NCI-H2029 (cell line): ENCODE data around the gene CDH13.

Source experiments
- DNase-seq: peaks from one replicate; lab custom pipeline; 2025; lab: John Stamatoyannopoulos, UW

The CDH13 gene

GRCh38 chr16:83058376-83058775 lies 431.6 kb downstream of the CDH13 start:
- no peak for DNase-seq

GRCh38 chr16:83059237-83059636 lies 432.5 kb downstream of the CDH13 start:
- no peak for DNase-seq

GRCh38 chr16:83066011-83066410 lies 439.2 kb downstream of the CDH13 start:
- no peak for DNase-seq

- no peak for DNase-seq
Observed at GRCh38 chr16:83066881-83067280, 440.1 kb downstream of the CDH13 start.

- DNase-seq, result no peak
Observed at GRCh38 chr16:83068686-83069085, 441.9 kb downstream of the CDH13 start.

- DNase-seq, result no peak
Observed at GRCh38 chr16:83070416-83071209, 443.8 kb downstream of the CDH13 start.

GRCh38 chr16:83075956-83076355 lies 449.2 kb downstream of the CDH13 start:
- DNase-seq, result no peak

- DNase-seq, result no peak
Observed at GRCh38 chr16:83083361-83083760, 456.6 kb downstream of the CDH13 start.

- DNase-seq, result no peak
Observed at GRCh38 chr16:83085660-83086059, 458.9 kb downstream of the CDH13 start.

- DNase-seq, result no peak
Observed at GRCh38 chr16:83095941-83096692, 469.3 kb downstream of the CDH13 start.

GRCh38 chr16:83098536-83098935 lies 471.8 kb downstream of the CDH13 start:
- no peak for DNase-seq

- no peak for DNase-seq
Observed at GRCh38 chr16:83100679-83101078, 473.9 kb downstream of the CDH13 start.

- DNase-seq, result no peak
Observed at GRCh38 chr16:83102336-83102735, 475.6 kb downstream of the CDH13 start.

- DNase-seq, result no peak
Observed at GRCh38 chr16:83105279-83106077, 478.7 kb downstream of the CDH13 start.

- no peak for DNase-seq
Observed at GRCh38 chr16:83109490-83110125, 482.8 kb downstream of the CDH13 start.

- no peak for DNase-seq
Observed at GRCh38 chr16:83110269-83110668, 483.5 kb downstream of the CDH13 start.

- peak; percentile 14 for DNase-seq
Observed at GRCh38 chr16:83113317-83113716, 486.5 kb downstream of the CDH13 start.

GRCh38 chr16:83113811-83114210 lies 487.0 kb downstream of the CDH13 start:
- no peak for DNase-seq

- DNase-seq, result no peak
Observed at GRCh38 chr16:83115491-83116232, 488.9 kb downstream of the CDH13 start.

GRCh38 chr16:83116274-83116892 lies 489.6 kb downstream of the CDH13 start:
- no peak for DNase-seq

- no peak for DNase-seq
Observed at GRCh38 chr16:83117810-83118209, 491.0 kb downstream of the CDH13 start.
